Stimulated activated CD4-positive, alpha-beta T cell treated with anti-CD3 and anti-CD28 coated beads, Interleukin-2, amount 100 ng/mL, for 4 hours (primary cell): Measurements from ENCODE around the gene LRRN3.
"Not testable (repeated sequence)": the region's sequence is repeated elsewhere in the genome, so short reads cannot be mapped to it uniquely, and the experiment has no call there.

Experiments used
- DNase-seq: peaks from one replicate; pipeline ENCODE4 v3.0.0-alpha.2; 2020; ENCODE audit warnings: low read depth

LRRN3 gene

GRCh38 chr7:111090846-111091245 lies at the start of gene LRRN3:
TSS of gene LRRN3 (plus strand) at chr7:111091127. CDS start at chr7:111122773, 31,646 bp downstream.
- peak; percentile 20 for DNase-seq

- no peak for DNase-seq
Measured at GRCh38 chr7:111041577-111041976, 49.4 kb upstream of the LRRN3 start.

GRCh38 chr7:111042842-111043241 lies 48.1 kb upstream of the LRRN3 start:
- no peak for DNase-seq

- DNase-seq: no peak
Measured at GRCh38 chr7:111043561-111043960, 47.4 kb upstream of the LRRN3 start.

- no peak for DNase-seq
Measured at GRCh38 chr7:111045449-111045848, 45.5 kb upstream of the LRRN3 start.

DNA sequence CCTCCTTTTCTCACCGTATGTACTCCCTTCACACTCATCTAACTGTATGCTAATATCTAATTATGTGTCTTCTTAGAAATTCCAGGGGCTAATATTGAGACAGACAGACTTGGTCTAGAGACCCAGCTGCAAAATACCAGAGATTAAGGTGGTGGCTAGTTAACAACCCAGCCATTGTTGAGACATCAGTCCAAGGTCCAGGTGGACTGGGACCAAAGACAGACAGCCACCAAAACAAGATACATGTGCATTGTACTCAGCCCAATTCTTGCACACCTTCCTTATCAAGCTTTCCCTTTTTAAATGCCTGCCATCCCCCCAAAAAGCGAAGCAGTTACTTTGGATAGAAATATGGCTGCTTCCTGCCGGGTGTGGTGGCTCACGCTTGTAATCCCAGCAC lies 43.3 kb upstream of the LRRN3 start:
- no peak for DNase-seq

DNA sequence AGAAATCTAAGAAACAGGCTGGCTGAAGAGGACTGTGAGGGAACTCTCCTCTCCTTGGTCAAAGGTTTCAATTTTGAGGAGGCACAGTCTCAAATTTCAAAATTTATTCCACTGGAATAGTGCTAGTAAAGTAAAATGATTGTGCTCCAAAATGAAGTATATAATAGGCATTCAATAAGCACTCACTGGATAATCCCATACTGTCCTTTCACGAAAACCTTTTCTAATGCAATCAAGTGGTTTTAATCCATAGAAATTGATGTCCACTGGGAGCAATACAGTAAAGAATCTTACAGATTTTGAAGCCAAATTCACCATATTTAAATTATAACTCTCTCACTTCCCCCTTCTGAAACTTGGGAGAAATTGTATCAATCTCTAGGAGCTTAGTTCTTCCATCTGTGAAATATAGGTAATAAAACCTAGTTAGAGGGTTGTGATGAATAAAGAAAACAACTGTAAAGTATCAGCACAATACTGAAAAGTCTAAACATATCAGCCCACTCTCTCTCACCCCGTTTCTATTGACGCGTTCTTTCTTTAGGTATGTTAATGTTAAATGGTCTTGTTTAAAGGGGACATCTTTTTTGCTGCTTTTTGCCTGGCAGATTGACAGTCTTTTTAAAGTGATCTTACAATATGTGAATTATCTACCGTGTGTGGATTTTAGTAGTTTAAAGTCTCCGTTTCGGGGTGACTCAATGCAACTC lies 40.8 kb upstream of the LRRN3 start:
- no peak for DNase-seq

DNA sequence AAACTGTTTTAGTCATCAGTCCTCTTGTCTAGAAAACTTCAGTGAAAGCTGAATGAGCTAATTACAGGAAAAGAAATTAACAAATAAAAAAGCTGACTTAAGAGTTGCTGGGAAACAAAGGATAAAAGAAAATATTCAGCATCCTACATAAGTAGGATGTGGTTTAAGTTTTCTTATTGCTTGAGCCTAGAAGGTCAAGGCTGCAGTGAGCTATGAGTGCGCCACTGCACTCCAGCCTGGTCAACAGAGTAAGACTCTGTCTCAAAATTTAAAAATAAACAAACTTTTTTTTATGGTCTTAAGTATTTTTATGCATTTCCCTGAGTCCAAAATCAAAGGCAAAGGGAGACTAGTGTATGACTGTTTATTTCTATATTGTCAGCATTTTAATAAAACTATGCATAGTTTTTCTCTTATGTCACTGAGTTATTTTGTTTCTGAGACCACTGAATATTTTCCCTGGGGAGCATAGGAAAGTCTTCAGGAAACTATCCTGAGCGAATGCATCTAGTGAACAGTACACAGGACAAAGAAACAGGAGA lies 40.0 kb upstream of the LRRN3 start:
- DNase-seq: no peak

DNA sequence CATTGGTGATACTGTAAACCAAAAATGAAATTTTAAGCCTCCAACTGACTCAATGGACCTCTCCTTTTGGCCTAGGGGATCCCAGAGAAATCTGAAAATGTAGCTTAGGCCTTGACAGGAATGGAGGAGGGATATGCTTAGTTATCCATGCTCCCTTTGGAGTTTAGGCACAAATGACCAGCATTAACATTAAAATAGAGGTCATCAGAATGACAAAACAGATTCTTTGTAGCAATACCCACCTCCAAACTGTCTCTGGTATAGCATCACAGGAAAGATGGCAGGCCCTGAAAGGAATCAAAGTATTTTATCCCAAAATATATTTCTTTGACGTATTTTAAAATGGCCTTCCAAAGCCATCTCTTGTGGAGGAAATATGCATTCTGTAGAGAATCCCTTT lies 39.1 kb upstream of the LRRN3 start:
- DNase-seq: no peak

DNA sequence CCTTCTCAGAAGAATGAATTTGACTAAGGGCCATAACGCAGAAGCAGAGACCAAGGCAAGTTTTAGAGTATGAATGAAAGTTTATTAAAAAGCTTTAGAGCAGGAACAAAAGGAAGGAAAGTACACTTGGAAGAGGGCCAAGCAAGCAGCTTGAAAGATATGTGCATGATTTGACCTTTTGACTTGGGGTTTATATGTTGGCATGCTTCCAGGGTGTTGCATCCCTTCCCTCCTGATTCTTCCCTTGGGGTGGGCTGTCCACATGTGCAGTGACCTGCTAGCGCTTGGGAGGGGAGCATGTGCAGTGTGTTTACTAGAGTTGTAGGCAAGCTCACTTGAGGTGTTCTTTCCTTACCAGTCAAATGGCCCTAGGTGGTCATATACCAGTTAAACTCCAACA lies 37.9 kb upstream of the LRRN3 start:
- no peak for DNase-seq

DNA sequence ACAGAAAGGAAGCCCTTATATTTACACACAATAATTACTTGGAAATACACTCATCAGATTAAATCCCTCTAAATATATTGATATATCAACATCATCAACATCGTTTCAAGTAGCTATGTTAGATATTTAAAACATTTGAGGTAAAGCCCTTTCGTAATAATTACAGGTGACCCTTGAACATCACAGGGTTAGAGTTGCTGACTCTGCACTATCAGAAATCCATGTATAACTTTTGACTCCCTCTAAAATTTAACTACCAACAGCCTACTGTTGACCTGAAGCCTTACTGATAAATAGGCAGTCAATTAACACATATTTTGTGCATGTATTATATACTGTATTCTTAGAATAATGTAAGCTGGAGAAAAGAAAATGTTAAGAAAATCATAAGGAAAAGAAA lies 34.6 kb upstream of the LRRN3 start:
- no peak for DNase-seq

DNA sequence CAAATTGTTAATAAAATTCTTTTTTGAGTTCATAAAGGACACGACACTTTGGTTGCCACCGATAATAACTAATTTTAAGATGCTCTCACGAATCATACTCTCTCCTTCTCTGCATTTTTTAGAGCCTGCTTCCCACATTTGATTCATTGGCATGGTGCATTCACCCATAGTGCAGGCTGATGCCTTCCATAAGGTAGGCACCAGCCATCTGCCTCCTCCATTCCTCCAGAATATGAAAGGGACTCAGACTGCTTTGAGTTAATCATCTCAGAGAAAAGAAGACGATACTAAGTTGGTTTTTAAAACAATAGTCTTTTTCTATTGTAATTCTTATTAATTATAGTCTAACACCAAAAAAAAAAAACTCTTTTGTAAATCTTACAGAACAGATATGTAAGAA lies 33.9 kb upstream of the LRRN3 start:
- DNase-seq: no peak

DNA sequence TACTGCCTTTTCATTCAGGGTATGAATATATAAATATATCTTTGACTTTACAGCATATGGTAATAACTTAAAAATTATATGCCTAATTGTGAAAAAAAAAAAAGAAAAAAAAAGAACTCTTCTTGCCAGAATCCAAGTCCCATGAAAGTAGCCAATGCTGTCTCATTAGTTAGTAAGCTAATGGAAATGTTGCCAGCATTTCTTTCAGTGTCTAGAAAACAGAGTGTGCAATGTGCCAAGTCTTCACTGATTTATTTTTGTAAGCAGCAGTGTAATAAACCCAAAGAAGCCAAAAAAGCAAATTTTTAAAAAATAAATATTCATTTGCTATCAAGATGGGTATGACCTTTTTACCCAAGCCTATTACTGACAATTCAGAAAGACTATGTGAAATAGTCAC lies 31.1 kb upstream of the LRRN3 start:
- no peak for DNase-seq

DNA sequence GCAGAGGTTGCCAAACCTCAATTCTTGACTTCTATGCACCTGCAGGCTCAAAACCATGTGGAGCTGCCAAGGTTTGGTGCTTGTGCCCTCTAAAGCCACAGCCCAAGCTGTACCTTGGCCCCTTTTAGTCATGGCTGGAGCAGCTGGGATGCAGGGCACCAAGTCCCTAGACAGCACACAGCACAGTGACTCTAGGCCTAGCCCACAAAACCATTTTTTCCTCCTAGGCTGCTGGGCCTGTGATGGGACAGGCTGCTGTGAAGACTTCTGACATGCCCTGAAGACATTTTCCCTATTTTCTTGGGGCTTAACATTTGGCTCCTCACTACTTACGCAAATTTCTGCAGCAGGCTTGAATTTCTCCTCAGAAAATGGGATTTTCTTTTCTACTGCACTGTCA lies 27.8 kb upstream of the LRRN3 start:
- no peak for DNase-seq

DNA sequence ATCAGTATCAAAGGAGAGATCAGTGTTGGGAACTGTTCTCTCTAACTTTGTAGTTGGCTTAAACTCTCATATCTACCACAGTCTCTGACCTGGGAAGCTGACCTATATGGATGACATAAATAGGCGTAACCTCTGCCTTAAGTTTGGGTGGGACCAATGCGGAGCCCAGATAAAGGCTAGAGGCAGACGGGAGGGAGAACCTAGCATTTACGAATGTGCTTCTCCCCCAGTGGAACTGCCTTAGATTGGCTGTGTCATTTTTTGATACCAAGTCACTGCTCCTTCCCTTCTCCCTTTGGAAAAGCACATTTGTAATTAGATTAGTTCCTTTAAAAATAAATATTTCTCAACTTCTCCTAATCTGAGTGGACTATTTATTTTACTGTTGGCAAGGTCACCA lies 23.7 kb upstream of the LRRN3 start:
- DNase-seq: no peak

GRCh38 chr7:111067682-111068081 lies 23.2 kb upstream of the LRRN3 start:
- no peak for DNase-seq

DNA sequence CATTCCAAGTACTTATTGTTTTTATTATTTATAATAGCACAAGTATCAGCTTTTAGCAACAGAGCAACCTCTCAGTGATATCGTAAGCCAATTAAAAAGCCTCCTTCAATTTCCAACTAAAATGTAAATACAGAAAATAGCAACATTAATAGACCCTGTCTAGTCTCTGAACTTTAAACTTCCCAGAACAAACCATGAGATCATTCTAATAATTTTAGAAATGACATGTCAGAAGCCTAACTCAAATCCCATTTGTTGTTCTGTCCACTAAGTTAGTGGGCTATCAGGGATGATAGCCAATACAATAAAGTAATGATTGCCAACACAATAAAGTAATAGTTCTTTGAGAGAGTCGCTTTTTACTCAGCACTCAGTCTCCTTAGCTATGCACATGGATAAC lies 22.3 kb upstream of the LRRN3 start:
- no peak for DNase-seq

DNA sequence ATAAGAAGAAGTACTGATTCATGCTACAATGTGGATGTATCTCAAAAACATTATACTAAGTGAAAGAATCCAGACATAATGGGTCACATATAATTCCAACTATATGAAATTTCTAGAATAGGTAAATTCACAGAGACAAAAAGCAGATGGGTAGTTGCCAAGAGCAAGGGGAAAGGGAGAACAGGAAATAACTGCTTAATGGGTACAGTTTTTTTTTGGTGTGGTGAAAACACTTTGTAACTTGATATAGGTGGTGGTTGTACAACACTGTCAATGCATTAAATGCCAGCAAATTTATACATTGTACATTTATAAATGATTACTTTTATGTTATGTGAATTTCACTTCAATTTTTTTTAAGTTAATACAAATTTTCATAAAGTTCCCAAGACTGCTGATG lies 19.4 kb upstream of the LRRN3 start:
- no peak for DNase-seq

GRCh38 chr7:111072658-111073057 lies 18.3 kb upstream of the LRRN3 start:
- not testable (repeated sequence) for DNase-seq

GRCh38 chr7:111074071-111074747 lies 16.7 kb upstream of the LRRN3 start:
- DNase-seq: no peak

DNA sequence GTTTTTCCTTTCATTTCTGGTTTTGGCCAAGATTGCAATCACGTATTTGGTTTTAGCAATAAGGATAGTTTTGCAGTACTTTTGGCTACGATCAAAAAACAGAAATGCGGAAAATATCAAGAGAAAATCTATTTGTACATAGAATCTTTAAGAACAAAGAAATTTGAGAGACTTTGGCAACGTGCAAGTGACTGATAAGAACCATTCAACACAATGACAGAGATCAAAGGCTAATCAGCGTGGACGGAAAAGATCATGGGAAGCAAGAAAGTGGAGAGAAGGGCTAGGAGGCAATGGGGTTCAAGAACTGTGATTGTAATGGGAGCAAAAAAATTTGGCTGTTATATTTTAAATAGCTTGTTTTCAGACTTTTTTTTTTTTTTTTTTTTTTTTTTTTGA lies 16.2 kb upstream of the LRRN3 start:
- DNase-seq: no peak

DNA sequence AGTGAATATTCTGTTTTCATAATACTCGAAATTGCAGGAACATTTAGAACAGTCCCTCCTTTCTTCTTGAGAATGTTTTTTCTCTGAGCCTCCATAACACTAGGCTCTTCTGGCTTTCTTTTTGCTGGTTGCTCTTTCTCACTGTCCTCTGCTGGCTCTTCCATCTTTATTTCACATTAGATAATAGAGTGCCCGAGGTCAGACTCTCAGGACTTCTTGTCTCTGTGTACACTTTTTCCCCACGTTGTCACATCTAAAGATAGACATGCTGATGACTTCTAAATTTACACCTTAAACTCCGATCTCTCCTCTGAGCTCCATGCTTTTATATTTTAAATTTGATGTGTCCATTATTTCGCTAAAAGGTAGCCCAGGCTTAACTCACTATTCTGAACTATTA lies 15.4 kb upstream of the LRRN3 start:
- no peak for DNase-seq

DNA sequence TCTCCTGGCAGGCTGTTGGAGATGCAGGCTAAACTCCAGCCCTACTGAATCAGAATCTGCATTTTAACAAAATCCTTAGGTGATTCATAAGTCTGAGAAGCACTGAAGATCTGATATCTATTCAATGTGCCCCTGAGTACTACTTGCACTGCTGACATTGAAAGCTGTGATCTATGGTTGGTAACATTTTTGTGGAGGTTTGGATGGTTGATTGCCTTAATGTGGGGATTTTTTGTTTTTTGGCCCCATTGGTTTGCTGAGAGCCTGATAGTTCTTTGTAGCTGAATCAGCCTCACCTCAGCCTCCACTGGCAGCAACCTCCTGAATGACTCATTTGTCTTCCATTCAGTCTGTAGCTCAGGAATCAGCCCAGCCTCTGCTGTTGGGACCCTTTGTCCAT lies 14.7 kb upstream of the LRRN3 start:
- peak; percentile 17 for DNase-seq

DNA sequence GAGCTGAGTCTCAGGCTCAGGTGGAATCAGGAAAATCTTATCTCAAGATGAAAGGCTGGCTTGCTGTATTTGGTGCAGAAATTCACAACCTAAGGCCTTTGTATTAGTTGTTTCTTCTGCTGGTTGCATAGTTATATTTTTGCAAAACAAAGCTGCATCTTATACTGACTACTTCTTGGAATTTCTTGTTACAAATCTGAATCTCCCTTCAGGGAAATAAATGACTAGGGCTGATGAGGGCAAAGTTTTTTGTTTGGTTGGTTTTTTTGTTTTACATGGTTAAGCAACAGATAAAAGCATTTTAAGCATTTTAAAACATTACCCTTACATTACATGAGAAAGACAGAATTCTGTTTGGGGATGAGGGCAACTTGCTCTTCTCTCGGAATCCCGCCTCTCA lies 13.9 kb upstream of the LRRN3 start:
- no peak for DNase-seq
